LNCaP clone FGC (cell line): ENCODE measurements around the gene S100P.
A peak's percentile ranks its signal among the peaks of the same experiment; 100 is the strongest.

Experiments used
- DNase-seq: peaks from one replicate; pipeline ENCODE4 v3.0.0-alpha.2; 2011; ENCODE audit warnings: low read depth
- H3K4me3 ChIP-seq: 2 replicates; pipeline ENCODE4 v1.5.1; 2011; ENCODE audit warnings: mild to moderate bottlenecking, low read depth, low read length, control low read depth
- TF ChIP-seq, protein P1 (sequence below): IDR thresholded peaks from 2 replicates; pipeline ENCODE4 v1.5.1; 2012; ENCODE audit warnings: mild to moderate bottlenecking; ENCODE audit not compliant: control insufficient read depth, insufficient read depth; ENCODE audit errors: extremely low read depth

The S100P gene

DNA sequence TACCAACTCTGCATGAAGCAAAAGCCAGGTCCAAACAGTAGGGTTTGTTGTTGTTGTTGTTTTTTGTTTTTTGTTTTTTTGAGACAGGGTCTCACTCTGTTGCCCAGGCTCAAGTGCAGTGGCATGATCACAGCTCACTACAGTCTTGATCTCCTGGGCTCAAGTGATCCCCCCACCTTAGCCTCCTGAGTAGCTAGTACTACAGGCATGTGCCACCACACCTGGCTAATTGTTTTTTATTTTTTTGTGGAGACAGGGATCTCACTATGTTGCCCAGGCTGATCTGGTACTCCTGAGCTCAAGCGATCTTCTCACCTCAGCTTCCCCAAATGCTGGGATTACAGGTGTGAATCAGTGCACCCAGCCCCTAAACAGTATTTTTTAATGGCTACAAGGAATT is 6.2 kb downstream of the S100P start:
- DNase-seq, result no peak
- TF ChIP-seq, protein P1, sequence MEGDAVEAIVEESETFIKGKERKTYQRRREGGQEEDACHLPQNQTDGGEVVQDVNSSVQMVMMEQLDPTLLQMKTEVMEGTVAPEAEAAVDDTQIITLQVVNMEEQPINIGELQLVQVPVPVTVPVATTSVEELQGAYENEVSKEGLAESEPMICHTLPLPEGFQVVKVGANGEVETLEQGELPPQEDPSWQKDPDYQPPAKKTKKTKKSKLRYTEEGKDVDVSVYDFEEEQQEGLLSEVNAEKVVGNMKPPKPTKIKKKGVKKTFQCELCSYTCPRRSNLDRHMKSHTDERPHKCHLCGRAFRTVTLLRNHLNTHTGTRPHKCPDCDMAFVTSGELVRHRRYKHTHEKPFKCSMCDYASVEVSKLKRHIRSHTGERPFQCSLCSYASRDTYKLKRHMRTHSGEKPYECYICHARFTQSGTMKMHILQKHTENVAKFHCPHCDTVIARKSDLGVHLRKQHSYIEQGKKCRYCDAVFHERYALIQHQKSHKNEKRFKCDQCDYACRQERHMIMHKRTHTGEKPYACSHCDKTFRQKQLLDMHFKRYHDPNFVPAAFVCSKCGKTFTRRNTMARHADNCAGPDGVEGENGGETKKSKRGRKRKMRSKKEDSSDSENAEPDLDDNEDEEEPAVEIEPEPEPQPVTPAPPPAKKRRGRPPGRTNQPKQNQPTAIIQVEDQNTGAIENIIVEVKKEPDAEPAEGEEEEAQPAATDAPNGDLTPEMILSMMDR, result no peak

DNA sequence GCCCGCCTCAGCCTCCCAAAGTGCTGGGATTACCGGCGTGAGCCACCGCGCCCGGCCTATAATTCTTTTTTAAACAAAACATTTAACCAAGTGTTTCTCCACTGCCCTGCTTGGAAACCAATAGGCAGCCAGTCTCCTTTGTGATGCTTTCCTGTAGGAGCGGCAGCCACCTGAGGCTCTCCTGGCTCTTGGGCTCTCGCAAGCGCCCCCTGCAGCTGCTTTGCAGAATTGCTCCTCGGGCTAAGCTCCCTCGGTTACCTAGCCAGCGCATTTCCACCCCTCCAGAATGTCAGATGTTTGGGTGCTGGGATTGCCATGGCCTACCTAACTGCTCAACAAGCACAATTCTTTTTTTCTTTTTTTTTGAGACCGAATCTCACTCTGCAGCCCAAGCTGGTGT is 7.7 kb downstream of the S100P start:
- no peak overlapping the region for H3K4me3 ChIP-seq
- DNase-seq, result no peak
- TF ChIP-seq, protein P1, result no peak

More for the DNA sequence above, 6.2 kb downstream of the S100P start:
- H3K4me3 ChIP-seq, result no peak overlapping the region

DNA sequence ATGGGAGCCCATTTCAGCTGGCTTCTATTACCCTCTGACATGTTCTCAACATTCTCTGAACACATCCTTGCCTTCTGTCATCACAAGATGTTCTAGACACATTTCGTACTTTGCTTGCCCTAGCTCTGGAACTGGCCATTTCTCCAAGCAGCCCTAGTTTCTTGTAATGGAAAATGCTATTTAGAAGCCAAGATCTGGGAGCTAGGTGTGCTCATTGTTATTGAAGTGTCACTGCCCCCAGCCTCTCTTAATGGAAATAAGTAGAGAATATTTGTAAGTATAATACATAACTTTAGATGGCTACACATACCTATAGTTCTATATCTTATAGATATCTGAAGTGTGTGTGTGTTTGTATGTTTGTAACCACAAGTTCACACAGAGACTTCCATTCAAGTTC is 9.1 kb downstream of the S100P start:
- H3K4me3 ChIP-seq, result no peak overlapping the region
- no peak for DNase-seq
- TF ChIP-seq, protein P1, result no peak

DNA sequence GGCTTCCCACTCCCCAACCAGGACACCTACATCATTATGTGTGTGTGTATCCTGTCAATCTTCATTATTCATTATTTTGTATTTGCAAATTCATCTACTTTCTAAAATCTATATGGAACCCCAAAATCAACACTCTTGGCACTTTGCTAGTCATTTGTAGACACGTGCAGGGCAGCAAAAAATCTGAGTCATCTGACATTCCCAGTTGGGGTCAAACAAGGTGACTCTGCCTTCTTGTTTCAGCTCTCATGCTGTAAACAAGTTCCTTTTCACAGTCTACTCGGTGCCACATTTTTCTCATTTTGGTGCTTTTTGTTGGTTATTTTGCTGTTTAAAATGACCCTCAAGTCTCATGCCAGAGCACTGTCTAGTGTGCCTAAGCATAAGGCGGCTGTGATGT is 10.1 kb downstream of the S100P start:
- peak overlapping the region; percentile 23 for H3K4me3 ChIP-seq
- peak; percentile 50 for DNase-seq
- TF ChIP-seq, protein P1, result no peak

DNA sequence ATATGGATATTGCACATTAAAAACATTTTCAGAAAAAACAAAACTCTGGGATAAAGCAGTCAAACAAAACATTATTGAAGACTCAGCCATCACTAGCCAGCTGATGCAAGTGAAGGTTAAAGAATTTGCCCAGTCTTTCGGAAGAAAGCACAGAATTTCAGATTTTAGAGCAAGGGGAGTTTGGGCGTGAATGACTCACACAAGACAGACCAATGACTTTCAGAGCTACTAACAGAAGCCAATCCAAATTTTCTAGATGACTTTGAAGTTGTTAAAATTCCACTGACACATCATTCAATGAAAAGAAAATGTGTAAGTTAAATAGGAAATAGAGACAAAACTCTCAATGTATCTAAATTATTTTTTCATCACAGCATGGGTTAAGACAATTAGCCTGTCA is 12.0 kb downstream of the S100P start:
- TF ChIP-seq, protein P1, result no peak
- DNase-seq, result no peak
- H3K4me3 ChIP-seq, result no peak overlapping the region

DNA sequence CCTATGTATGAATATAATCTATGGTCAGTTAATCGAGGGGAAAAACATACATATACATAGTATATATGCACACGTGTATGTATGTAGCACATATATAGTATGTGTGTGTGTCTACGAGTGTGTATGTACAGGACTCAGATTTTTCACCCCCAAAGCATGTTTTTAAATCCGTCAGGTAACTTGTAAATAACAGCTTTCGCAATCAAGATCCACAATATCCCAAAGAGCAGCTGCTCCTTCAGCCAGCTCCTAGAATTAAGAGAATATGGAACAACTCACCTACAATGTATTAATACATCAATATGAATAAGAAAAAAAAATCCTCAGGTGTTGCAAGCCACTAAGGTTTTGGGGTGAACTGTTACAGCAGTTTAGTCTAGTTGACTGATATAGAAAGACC is 12.5 kb downstream of the S100P start:
- TF ChIP-seq, protein P1, result no peak
- H3K4me3 ChIP-seq, result no peak overlapping the region
- DNase-seq, result no peak
